ENCODE measurements around the gene TAMM41. TPM values are rescaled to one million over a fixed set of nuclear protein-coding genes. Genes with fewer than 3 reads are reported as not detected.

TAMM41 gene
- total RNA-seq, 1 donor from 2014 or later = 21.4 TPM

DNA sequence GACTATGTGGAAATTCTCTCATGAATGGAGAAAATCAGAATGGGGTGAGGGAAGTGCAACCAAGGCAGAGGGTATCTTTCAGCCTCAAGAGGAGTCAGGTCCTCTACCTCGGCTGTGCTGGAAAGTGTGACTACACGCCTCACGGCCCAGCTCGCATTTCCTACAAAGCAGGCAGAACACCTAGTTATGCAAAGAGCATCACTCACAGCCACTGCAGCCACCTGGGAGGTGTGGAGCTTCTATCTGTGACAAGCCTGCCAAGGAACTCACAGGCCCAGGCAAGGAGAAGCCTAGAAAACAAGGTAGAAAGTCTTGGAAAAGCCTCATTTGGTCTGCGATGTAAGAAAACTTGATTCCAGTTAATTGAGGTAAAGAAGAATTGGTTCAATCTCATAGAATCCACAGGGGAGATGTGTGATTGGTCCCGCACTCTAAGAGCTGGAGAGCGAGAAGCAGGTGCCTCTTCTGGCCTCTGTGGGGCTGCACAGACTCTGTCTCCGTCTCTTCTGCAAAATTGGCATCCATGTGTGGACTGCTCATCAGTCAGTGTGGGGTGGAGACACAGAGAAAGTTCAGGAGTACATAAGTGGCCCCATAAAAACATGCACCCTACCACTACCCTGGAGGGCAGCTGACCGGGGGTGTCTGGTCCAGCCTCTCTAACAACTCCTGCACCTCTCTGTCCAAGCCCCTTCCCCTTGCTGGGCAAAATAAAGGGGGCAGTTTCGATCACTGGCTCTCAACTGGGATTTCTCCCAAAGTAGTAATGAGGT, 76.8 kb downstream of the TAMM41 start:
- no peak overlapping the region for H3K27ac Mint-ChIP-seq (ENCODE audit: unreplicated experiment)
- H3K36me3 Mint-ChIP-seq (ENCODE audit: low read depth, unreplicated experiment) = no peaks in the 10 kb centered on the region
- H3K9me3 Mint-ChIP-seq (ENCODE audit: unreplicated experiment) = no peaks in the 10 kb centered on the region
- H3K4me1 Mint-ChIP-seq (ENCODE audit: unreplicated experiment) = peaks cover 15% of the 10 kb centered on the region
- H3K4me3 Mint-ChIP-seq (ENCODE audit: unreplicated experiment) = peak overlapping the region; percentile 48
- H3K27me3 Mint-ChIP-seq (ENCODE audit: unreplicated experiment) = peaks cover 7% of the 10 kb centered on the region
- DNase-seq (ENCODE audit: low spot score) = no peak
- TF ChIP-seq CTCF (IDR thresholded peaks at IDR 0.05; ENCODE audit: unreplicated experiment) = no peak

GRCh38 chr3:11768604-11769003, 78.1 kb downstream of the TAMM41 start:
- Mint-ChIP-seq H3K9me3 (ENCODE audit: unreplicated experiment) (no peaks in the 10 kb centered on the region), H3K27ac (ENCODE audit: unreplicated experiment) (no peak overlapping the region), H3K4me3 (ENCODE audit: unreplicated experiment) (no peak overlapping the region)

DNA sequence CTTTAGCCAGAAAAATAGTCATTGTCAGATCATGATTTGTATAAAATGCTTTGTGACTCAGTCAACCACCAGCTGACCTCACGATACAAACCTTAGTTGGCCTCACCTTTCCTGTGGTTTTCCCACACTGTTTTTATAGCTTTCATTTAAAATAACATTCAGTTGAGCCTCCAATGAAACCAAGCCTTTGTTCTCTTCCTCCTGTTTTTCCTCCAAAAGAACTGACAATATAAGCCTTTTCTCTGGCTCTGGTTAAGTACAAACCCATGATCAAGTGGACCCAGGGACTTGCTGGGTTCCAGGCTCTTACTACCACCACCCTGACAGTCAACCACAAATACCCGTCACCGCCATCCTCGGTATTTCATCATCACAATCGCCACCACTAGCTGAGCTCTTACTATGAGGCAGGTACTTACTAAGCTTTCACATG, 81.7 kb downstream of the TAMM41 start:
- Mint-ChIP-seq H3K27me3 (ENCODE audit: unreplicated experiment) (peaks cover 7% of the 10 kb centered on the region), H3K27ac (ENCODE audit: unreplicated experiment) (peak overlapping the region; percentile 3), H3K4me3 (ENCODE audit: unreplicated experiment) (no peak overlapping the region), H3K9me3 (ENCODE audit: unreplicated experiment) (no peaks in the 10 kb centered on the region), H3K4me1 (ENCODE audit: unreplicated experiment) (peaks cover 4% of the 10 kb centered on the region), H3K36me3 (ENCODE audit: low read depth, unreplicated experiment) (no peaks in the 10 kb centered on the region)
- no peak for DNase-seq (ENCODE audit: low spot score)
- no peak for TF ChIP-seq CTCF (IDR thresholded peaks at IDR 0.05; ENCODE audit: unreplicated experiment)

More at GRCh38 chr3:11768604-11769003, 78.1 kb downstream of the TAMM41 start:
- DNase-seq (ENCODE audit: low spot score) = no peak
- no peak for TF ChIP-seq CTCF (IDR thresholded peaks at IDR 0.05; ENCODE audit: unreplicated experiment)
- Mint-ChIP-seq H3K27me3 (ENCODE audit: unreplicated experiment) (peaks cover 7% of the 10 kb centered on the region), H3K36me3 (ENCODE audit: low read depth, unreplicated experiment) (no peaks in the 10 kb centered on the region), H3K4me1 (ENCODE audit: unreplicated experiment) (peaks cover 15% of the 10 kb centered on the region)

- no peak overlapping the region for H3K27ac Mint-ChIP-seq (ENCODE audit: unreplicated experiment)
- no peaks in the 10 kb centered on the region for H3K9me3 Mint-ChIP-seq (ENCODE audit: unreplicated experiment)
- H3K27me3 Mint-ChIP-seq (ENCODE audit: unreplicated experiment) = no peaks in the 10 kb centered on the region
- no peaks in the 10 kb centered on the region for H3K36me3 Mint-ChIP-seq (ENCODE audit: low read depth, unreplicated experiment)
- no peak for TF ChIP-seq CTCF (IDR thresholded peaks at IDR 0.05; ENCODE audit: unreplicated experiment)
- peaks cover 2% of the 10 kb centered on the region for H3K4me1 Mint-ChIP-seq (ENCODE audit: unreplicated experiment)
- H3K4me3 Mint-ChIP-seq (ENCODE audit: unreplicated experiment) = no peak overlapping the region
- no peak for DNase-seq (ENCODE audit: low spot score)
Measured at GRCh38 chr3:11759996-11760395, 86.7 kb downstream of the TAMM41 start.

DNA sequence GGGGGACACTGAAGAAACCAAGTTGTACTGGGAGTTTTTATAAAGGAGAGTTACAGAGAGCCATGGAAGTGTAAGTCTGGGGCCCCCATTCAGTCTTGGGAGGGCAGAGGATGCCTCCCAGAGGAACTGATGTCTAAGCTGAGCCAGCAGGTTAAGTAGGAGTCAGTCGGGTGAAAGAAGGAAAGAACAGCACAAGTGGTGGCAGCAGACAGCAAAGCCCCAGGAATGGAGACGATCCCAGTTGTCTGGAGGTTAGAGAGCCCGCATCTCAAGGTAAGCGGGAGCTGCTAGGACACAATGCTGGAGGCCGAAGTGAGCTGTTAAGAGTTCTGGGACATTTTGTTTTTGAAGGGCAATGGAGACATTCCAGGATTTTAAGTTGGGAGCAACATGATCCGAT, 88.8 kb downstream of the TAMM41 start:
- DNase-seq (ENCODE audit: low spot score) = no peak
- TF ChIP-seq CTCF (IDR thresholded peaks at IDR 0.05; ENCODE audit: unreplicated experiment) = no peak
- Mint-ChIP-seq H3K4me1 (ENCODE audit: unreplicated experiment) (no peaks in the 10 kb centered on the region), H3K27ac (ENCODE audit: unreplicated experiment) (no peak overlapping the region), H3K9me3 (ENCODE audit: unreplicated experiment) (no peaks in the 10 kb centered on the region), H3K4me3 (ENCODE audit: unreplicated experiment) (no peak overlapping the region), H3K27me3 (ENCODE audit: unreplicated experiment) (no peaks in the 10 kb centered on the region), H3K36me3 (ENCODE audit: low read depth, unreplicated experiment) (no peaks in the 10 kb centered on the region)
